WTC11 (cell line): Measurements from ENCODE around the gene CYP24A1. TPM values are rescaled to one million over a fixed set of nuclear protein-coding genes. Genes with fewer than 3 reads are reported as not detected.

ENCODE experiments used
- ATAC-seq: fragments of 200-7000 bp; cut with Tn5 transposase; 2 replicates; pipeline ENCODE4 v1.10.0; 2021; ENCODE audit warnings: mild to moderate bottlenecking, moderate library complexity
- CTCF ChIA-PET: fragments of 300-600 bp; sonication (Branson Sonifier 250); formaldehyde crosslinking; loops from one replicate; lab custom pipeline; 2021; ENCODE audit warnings: antibody characterized with exemption; lab: Charles Lee
- POLR2A ChIA-PET: fragments of 350-600 bp; sonication (Branson Sonifier 250); formaldehyde crosslinking; loops from one replicate; lab custom pipeline; 2021; ENCODE audit warnings: antibody characterized with exemption; lab: Charles Lee
- DNase-seq: peaks from one replicate; pipeline ENCODE4 v3.0.0; 2021; ENCODE audit warnings: low spot score
- H3K27ac Mint-ChIP-seq: 2 replicates; pipeline ENCODE4 v1.8.0; 2021; ENCODE audit warnings: mixed read lengths
- H3K27me3 Mint-ChIP-seq: 2 replicates; pipeline ENCODE4 v1.8.0; 2021; ENCODE audit warnings: low read depth, mild to moderate bottlenecking, moderate library complexity, mixed read lengths
- H3K36me3 Mint-ChIP-seq: 2 replicates; pipeline ENCODE4 v1.8.0; 2021; ENCODE audit warnings: mixed read lengths
- H3K4me1 Mint-ChIP-seq: 2 replicates; pipeline ENCODE4 v1.8.0; 2022; ENCODE audit warnings: mixed read lengths
- H3K4me3 Mint-ChIP-seq: 2 replicates; pipeline ENCODE4 v1.8.0; 2021; ENCODE audit warnings: mild to moderate bottlenecking, moderate library complexity, mixed read lengths
- H3K9me3 Mint-ChIP-seq: 2 replicates; pipeline ENCODE4 v1.8.0; 2021; ENCODE audit warnings: mixed read lengths
- ATF2 ChIP-seq: sonication (generic); formaldehyde crosslinking; IDR thresholded peaks from 2 replicates; pipeline ENCODE4 v1.8.1; 2022; ENCODE audit warnings: low read depth, missing genetic modification reagents, borderline replicate concordance
- NFATC4 ChIP-seq: fragments of 250-450 bp; sonication (Bioruptor Pico); IDR thresholded peaks from 2 replicates; pipeline ENCODE4 v1.9.0; 2021; ENCODE audit warnings: mild to moderate bottlenecking
- PRDM15 ChIP-seq: sonication (generic); formaldehyde crosslinking; IDR thresholded peaks from 2 replicates; pipeline ENCODE4 v1.8.0; 2022; ENCODE audit warnings: missing genetic modification reagents
- RORB ChIP-seq: fragments of 250-450 bp; sonication (Bioruptor Pico); IDR thresholded peaks from 2 replicates; pipeline ENCODE4 v1.9.0; 2021; ENCODE audit warnings: mild to moderate bottlenecking
- TEAD4 ChIP-seq: sonication (generic); formaldehyde crosslinking; IDR thresholded peaks from 2 replicates; pipeline ENCODE4 v1.8.0; 2022; ENCODE audit warnings: mild to moderate bottlenecking, missing genetic modification reagents
- ZNF138 ChIP-seq: sonication (generic); formaldehyde crosslinking; conservative IDR thresholded peaks from 2 replicates; pipeline ENCODE4 v1.8.1; 2022; ENCODE audit warnings: mild to moderate bottlenecking, moderate library complexity, missing genetic modification reagents
- ZNF317 ChIP-seq: sonication (generic); formaldehyde crosslinking; IDR thresholded peaks from 2 replicates; pipeline ENCODE4 v1.8.1; 2023; ENCODE audit warnings: low read depth, mild to moderate bottlenecking, moderate library complexity, missing genetic modification reagents, borderline replicate concordance
- ZNF396 ChIP-seq: fragments of 250-450 bp; sonication (Bioruptor Pico); IDR thresholded peaks from 2 replicates; pipeline ENCODE4 v1.8.0; 2021; ENCODE audit warnings: mild to moderate bottlenecking, moderate library complexity, borderline replicate concordance
- total RNA-seq: library from RNA; stranded (reverse); gene quantifications from 3 replicates; pipeline ENCODE4 v1.2.3, GENCODE V29; 2021
- TF ChIP-seq, protein P1 (sequence below): fragments of 250-450 bp; sonication (Bioruptor Pico); IDR thresholded peaks from 2 replicates; pipeline ENCODE4 v1.8.0; 2021; ENCODE audit warnings: mild to moderate bottlenecking
- TF ChIP-seq, protein P2 (sequence below): sonication (generic); formaldehyde crosslinking; IDR thresholded peaks from 2 replicates; pipeline ENCODE4 v1.8.1; 2022; ENCODE audit warnings: missing genetic modification reagents, borderline replicate concordance

Gene CYP24A1
- total RNA-seq, 1 experiment from 2014 or later = not detected

DNA sequence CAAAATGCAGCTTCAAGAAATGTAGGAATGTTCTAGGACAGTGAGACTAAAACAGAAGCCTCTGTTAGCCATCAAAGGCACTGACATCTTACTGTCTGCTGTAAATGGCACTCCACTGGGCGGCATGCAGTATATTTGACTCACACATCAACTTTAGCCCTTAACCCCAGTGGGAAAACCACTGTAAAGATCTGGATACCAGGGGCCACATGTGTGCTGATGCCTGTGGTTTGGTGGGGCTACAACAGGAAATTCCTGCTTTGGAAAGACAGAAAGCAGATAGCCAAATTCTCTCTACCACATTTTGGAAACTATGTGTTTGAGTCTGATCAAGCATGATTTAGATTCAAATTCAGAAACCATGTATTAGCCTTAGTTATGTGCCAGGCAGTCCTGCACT lies 38.4 kb upstream of the CYP24A1 start (continued):
- TF ChIP-seq ZNF396 (CRISPR knock-in tag) = no peak
- no peak for TF ChIP-seq TEAD4 (CRISPR knock-in tag)
- TF ChIP-seq NFATC4 (CRISPR knock-in tag) = no peak
- TF ChIP-seq, protein P1, sequence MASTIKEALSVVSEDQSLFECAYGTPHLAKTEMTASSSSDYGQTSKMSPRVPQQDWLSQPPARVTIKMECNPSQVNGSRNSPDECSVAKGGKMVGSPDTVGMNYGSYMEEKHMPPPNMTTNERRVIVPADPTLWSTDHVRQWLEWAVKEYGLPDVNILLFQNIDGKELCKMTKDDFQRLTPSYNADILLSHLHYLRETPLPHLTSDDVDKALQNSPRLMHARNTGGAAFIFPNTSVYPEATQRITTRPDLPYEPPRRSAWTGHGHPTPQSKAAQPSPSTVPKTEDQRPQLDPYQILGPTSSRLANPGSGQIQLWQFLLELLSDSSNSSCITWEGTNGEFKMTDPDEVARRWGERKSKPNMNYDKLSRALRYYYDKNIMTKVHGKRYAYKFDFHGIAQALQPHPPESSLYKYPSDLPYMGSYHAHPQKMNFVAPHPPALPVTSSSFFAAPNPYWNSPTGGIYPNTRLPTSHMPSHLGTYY (CRISPR knock-in tag) = no peak
- TF ChIP-seq, all 79 proteins: peak for 0

GRCh38 chr20:54209216-54209813 lies 35.5 kb upstream of the CYP24A1 start:
- CTCF ChIA-PET = interaction anchor here (1.3 to 2.1 kb wide), 3 partner anchors 106 to 440 kb away, joined by 6 to 11 read pairs (median 7); no protein-coding TSS in a partner anchor
- no peaks in the 10 kb centered on the region for H3K27me3 Mint-ChIP-seq
- POLR2A ChIA-PET = no interaction called here

More at GRCh38 chr20:54209216-54209813, 35.5 kb upstream of the CYP24A1 start:
- Mint-ChIP-seq H3K36me3 (peaks cover 5% of the 10 kb centered on the region), H3K9me3 (no peaks in the 10 kb centered on the region), H3K4me1 (peaks cover 21% of the 10 kb centered on the region), H3K4me3 (peak overlapping the region; percentile 92), H3K27ac (peak overlapping the region; percentile 19; the same call in 1 of the 2 replicates)
- ATAC-seq (no peak), DNase-seq (no peak)
- no peak for TF ChIP-seq RORB (CRISPR knock-in tag)
- no peak for TF ChIP-seq ATF2 (CRISPR knock-in tag)
- TF ChIP-seq, protein P1 (CRISPR knock-in tag) = no peak
- no peak for TF ChIP-seq ZNF317
- no peak for TF ChIP-seq ZNF138 (CRISPR knock-in tag)
- no peak for TF ChIP-seq PRDM15 (CRISPR knock-in tag)
- TF ChIP-seq, protein P2, sequence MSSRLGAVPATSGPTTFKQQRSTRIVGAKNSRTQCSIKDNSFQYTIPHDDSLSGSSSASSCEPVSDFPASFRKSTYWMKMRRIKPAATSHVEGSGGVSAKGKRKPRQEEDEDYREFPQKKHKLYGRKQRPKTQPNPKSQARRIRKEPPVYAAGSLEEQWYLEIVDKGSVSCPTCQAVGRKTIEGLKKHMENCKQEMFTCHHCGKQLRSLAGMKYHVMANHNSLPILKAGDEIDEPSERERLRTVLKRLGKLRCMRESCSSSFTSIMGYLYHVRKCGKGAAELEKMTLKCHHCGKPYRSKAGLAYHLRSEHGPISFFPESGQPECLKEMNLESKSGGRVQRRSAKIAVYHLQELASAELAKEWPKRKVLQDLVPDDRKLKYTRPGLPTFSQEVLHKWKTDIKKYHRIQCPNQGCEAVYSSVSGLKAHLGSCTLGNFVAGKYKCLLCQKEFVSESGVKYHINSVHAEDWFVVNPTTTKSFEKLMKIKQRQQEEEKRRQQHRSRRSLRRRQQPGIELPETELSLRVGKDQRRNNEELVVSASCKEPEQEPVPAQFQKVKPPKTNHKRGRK (CRISPR knock-in tag) = no peak
